Measurements from ENCODE around the gene HELB.

GRCh38 chr12:66351301-66351700 lies 49.0 kb downstream of the HELB start:
- TF ChIP-seq CTCF (conservative IDR thresholded peaks at IDR 0.05; ENCODE audit: low read depth, low read length) (no peak), EZH2 (IDR thresholded peaks at IDR 0.05; ENCODE audit: low read length, unreplicated experiment) (no peak), EZH2phosphoT487 (IDR thresholded peaks at IDR 0.05; ENCODE audit: borderline replicate concordance, low read length) (no peak)

Measured in PC-3 (cell line).